Activated naive CD8-positive, alpha-beta T cell treated with anti-CD3 and anti-CD28 coated beads, Interleukin-2, amount 50 U/mL, for 24 hours (primary cell): ENCODE results near the gene ETS2.
A peak's percentile ranks its signal among the peaks of the same experiment; 100 is the strongest.

ENCODE experiments used
- ATAC-seq: fragments of 150-1000 bp; cut with Tn5 transposase; one replicate; pipeline ENCODE4 v1.10.0; 2021
- DNase-seq: peaks from one replicate; pipeline ENCODE4 v3.0.0; 2021
- H3K27ac Mint-ChIP-seq: one replicate; pipeline ENCODE4 v1.8.0; 2021; ENCODE audit warnings: mild to moderate bottlenecking, mixed read lengths
- H3K27me3 Mint-ChIP-seq: one replicate; pipeline ENCODE4 v1.8.0; 2021; ENCODE audit warnings: mixed read lengths
- H3K36me3 Mint-ChIP-seq: one replicate; pipeline ENCODE4 v1.8.0; 2021; ENCODE audit warnings: low read depth, mixed read lengths
- H3K4me1 Mint-ChIP-seq: one replicate; pipeline ENCODE4 v1.8.0; 2021; ENCODE audit warnings: mixed read lengths
- H3K4me3 Mint-ChIP-seq: one replicate; pipeline ENCODE4 v1.8.0; 2021; ENCODE audit warnings: mild to moderate bottlenecking, moderate library complexity, mixed read lengths
- H3K9me3 Mint-ChIP-seq: one replicate; pipeline ENCODE4 v1.8.0; 2021; ENCODE audit warnings: mixed read lengths

The ETS2 gene

GRCh38 chr21:38789275-38789674 lies 16.5 kb upstream of the ETS2 start:
- Mint-ChIP-seq H3K4me1 (peaks cover 10% of the 10 kb centered on the region), H3K4me3 (no peak overlapping the region), H3K36me3 (no peaks in the 10 kb centered on the region), H3K27me3 (peaks cover 2% of the 10 kb centered on the region), H3K9me3 (no peaks in the 10 kb centered on the region), H3K27ac (no peak overlapping the region)
- ATAC-seq (no peak), DNase-seq (no peak)

DNA sequence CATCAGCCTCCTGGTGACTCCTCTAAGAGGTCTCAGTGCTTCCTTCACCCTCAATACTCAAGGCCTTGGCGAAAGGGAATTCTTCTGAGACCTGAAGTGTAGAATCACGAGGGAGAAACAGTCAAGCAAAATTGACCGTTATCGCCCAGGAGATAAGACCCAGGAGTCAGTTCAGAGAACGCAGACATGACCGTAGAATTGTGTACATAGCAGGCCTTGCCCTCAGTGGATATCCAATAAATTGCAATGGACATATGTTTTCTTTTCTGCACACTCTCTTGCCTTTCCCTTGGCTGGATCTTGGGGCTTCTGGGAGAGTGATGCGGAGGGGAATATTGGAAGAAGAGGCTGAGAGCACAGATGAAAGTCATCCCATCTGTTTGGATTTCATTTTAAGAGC lies 15.7 kb upstream of the ETS2 start:
- DNase-seq (no peak), ATAC-seq (no peak)
- no peaks in the 10 kb centered on the region for H3K9me3 Mint-ChIP-seq
- no peaks in the 10 kb centered on the region for H3K36me3 Mint-ChIP-seq
- peaks cover 10% of the 10 kb centered on the region for H3K4me1 Mint-ChIP-seq
- H3K4me3 Mint-ChIP-seq, result no peak overlapping the region
- H3K27me3 Mint-ChIP-seq, result peaks cover 4% of the 10 kb centered on the region
- no peak overlapping the region for H3K27ac Mint-ChIP-seq

GRCh38 chr21:38790961-38791360 lies 14.8 kb upstream of the ETS2 start:
- H3K4me1 Mint-ChIP-seq, result peaks cover 10% of the 10 kb centered on the region
- no peaks in the 10 kb centered on the region for H3K9me3 Mint-ChIP-seq
- H3K27me3 Mint-ChIP-seq, result peaks cover 4% of the 10 kb centered on the region
- no peaks in the 10 kb centered on the region for H3K36me3 Mint-ChIP-seq
- no peak overlapping the region for H3K27ac Mint-ChIP-seq
- H3K4me3 Mint-ChIP-seq, result no peak overlapping the region
- ATAC-seq (no peak), DNase-seq (no peak)

DNA sequence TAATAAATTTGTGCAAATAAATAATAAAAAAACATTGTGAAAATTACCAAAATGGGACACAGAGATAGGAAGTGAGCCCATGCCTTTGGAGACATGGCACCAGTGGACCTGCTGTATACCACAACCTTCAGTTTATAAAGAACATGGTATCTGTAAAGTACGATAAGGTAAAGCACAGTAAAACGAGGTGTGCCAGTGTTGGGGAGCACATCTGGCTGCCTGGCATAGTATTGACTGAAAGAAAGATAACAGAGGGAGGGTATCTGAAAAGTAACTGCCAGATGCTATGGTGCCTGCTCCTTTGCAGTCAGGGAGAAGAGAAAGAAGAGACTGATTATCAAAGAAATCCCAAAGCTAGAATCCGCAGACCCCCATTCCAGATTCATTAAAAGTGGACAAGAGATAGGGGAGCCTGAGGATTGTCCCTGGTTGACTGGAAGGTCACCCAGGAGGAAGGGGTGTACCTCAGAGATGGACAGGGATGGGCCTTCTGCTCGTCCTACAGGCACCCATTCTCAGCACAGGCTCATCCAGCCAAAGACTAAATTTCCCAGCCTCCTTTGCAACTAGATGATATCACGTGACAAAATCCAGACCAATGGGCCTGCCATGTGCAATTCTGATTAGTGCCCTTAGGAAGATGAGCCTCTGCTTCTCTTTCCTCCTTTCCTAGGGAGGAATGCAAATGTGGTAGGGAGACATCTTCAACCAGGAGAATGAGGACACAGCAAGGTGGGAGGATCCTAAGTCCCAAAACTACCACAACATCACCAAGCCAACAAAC lies 12.9 kb upstream of the ETS2 start:
- H3K4me3 Mint-ChIP-seq, result no peak overlapping the region
- H3K27ac Mint-ChIP-seq, result no peak overlapping the region
- H3K4me1 Mint-ChIP-seq, result peaks cover 4% of the 10 kb centered on the region
- ATAC-seq (no peak), DNase-seq (no peak)
- peaks cover 3% of the 10 kb centered on the region for H3K27me3 Mint-ChIP-seq
- H3K9me3 Mint-ChIP-seq, result no peaks in the 10 kb centered on the region
- H3K36me3 Mint-ChIP-seq, result no peaks in the 10 kb centered on the region

DNA sequence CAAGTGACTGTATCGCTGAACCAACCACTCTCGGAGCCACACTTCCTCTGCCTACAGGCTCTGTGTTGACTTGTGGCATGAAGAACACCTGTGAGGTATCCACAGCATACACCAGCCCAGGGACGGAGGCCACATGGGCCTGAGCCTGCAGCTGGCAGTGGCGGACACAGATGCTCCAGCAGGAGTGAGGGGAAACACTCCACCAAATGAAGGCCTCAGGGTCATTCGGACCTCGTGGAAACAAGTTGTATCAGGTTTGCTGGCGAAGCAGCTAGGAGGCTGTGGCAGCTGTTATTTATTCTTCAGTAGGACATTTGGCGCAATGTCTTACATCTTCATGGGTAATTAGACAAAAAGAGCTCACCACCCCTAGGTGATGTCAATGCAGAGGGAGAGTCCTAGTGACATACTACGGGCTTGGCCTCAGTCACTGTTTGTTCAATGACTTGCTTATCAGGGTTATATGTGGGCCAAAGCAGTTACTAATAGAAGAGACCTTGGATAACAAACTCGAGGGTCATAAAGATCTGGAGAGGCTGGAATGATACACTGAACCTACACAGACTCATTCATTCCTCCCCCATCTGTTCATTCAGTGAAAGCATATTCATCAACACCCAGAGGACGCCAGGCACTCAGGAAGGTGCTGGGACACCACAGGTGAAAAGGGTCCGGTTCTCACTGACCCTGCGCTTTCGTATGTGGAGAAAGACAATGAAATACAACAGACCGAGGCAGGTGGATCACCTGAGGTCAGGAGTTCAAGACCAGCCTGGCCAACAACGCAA lies 11.6 kb upstream of the ETS2 start:
- DNase-seq, result no peak
- Mint-ChIP-seq H3K4me1 (peaks cover 12% of the 10 kb centered on the region), H3K27ac (no peak overlapping the region), H3K27me3 (peaks cover 7% of the 10 kb centered on the region), H3K9me3 (no peaks in the 10 kb centered on the region), H3K4me3 (no peak overlapping the region), H3K36me3 (no peaks in the 10 kb centered on the region)
- ATAC-seq, result no peak

GRCh38 chr21:38794978-38795377 lies 10.8 kb upstream of the ETS2 start:
- ATAC-seq, result no peak
- Mint-ChIP-seq H3K9me3 (no peaks in the 10 kb centered on the region), H3K27me3 (peaks cover 9% of the 10 kb centered on the region), H3K27ac (no peak overlapping the region), H3K4me1 (peaks cover 12% of the 10 kb centered on the region), H3K36me3 (no peaks in the 10 kb centered on the region), H3K4me3 (no peak overlapping the region)
- DNase-seq, result no peak

DNA sequence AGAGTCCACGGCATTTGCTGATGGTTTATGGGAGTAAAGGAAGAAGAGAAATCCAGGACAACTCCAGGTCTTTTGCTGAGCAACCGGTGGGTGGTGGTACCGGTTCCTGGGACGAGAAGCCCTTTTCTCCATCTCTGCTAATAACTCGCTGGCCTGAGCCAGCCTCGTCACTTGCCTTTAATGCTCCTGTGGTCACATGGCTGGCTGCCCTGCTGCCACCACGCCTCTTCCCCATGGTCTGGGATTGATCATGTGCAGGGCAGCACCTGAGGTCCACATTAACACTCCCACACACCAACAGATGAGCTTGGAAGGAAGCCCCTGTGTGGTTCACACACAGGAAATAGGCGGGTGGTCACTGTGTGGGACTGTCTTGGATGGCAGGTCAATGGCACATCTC lies 10.3 kb upstream of the ETS2 start:
- no peak overlapping the region for H3K4me3 Mint-ChIP-seq
- H3K27ac Mint-ChIP-seq, result no peak overlapping the region
- ATAC-seq (no peak), DNase-seq (no peak)
- peaks cover 9% of the 10 kb centered on the region for H3K27me3 Mint-ChIP-seq
- H3K36me3 Mint-ChIP-seq, result no peaks in the 10 kb centered on the region
- no peaks in the 10 kb centered on the region for H3K9me3 Mint-ChIP-seq
- H3K4me1 Mint-ChIP-seq, result peaks cover 12% of the 10 kb centered on the region

DNA sequence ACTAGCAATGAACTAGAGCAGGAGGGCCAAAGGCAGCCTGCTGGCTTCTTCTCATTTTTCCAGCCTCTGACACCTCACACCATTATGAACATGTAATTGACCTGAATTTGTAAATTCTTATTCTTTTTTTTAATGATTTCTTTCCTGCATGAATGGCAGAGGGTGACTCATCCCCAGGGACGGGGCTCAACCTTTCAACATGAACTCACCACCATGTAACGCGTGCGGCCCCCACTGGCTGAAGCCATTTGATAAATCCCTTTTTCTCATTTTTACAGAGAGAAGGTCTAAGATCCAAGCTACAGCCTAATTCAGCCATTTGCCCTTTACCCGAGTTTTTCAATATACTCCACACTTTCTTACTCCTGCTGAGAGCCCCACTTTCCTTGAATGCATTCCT lies 9.3 kb upstream of the ETS2 start:
- no peak for ATAC-seq
- Mint-ChIP-seq H3K27me3 (peaks cover 9% of the 10 kb centered on the region), H3K4me1 (peaks cover 9% of the 10 kb centered on the region), H3K9me3 (no peaks in the 10 kb centered on the region), H3K36me3 (no peaks in the 10 kb centered on the region), H3K4me3 (no peak overlapping the region), H3K27ac (no peak overlapping the region)
- DNase-seq, result no peak

DNA sequence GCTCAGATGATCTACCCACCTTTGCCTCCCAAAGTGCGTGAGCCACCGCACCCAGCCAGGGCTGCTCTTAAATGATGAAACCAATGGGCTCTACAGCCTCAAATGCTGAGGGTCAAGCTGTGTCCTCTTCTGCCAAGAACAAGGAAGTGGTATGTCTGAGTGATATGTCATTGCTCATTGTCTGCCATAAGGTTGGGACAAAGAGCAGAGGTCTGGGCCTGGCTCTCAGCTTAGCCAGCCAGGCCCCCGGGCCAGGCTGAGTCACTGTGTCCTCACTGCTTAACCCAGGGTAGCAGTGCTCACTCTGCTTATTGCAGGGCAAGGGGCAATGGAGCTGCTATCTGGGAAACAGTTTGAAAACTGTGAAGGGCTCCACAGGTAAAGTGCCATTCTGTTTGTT lies 8.3 kb upstream of the ETS2 start:
- Mint-ChIP-seq H3K9me3 (no peaks in the 10 kb centered on the region), H3K27ac (no peak overlapping the region), H3K4me1 (peaks cover 9% of the 10 kb centered on the region), H3K36me3 (no peaks in the 10 kb centered on the region), H3K4me3 (no peak overlapping the region), H3K27me3 (peaks cover 9% of the 10 kb centered on the region)
- ATAC-seq (no peak), DNase-seq (no peak)

DNA sequence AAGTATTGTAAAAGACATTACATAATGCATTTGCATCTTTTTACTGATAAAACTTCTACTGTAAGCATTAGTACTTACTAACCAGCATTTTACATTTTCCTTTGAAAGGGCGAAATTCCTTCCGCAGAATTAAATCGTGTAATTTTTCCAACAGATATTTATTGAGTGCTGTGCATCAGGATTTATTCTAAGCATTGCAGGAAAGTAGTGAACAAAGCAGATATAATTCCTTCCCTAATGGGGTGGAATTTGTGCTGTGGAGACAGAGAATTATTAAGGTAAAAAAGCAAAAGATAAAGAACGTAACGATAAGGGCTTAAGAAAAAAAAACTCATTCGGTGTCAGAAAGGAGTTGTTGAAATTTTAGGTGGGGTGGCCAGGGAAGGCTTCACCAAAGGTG lies 7.6 kb upstream of the ETS2 start:
- peaks cover 9% of the 10 kb centered on the region for H3K4me1 Mint-ChIP-seq
- H3K4me3 Mint-ChIP-seq, result no peak overlapping the region
- H3K9me3 Mint-ChIP-seq, result no peaks in the 10 kb centered on the region
- H3K27me3 Mint-ChIP-seq, result peaks cover 9% of the 10 kb centered on the region
- no peak overlapping the region for H3K27ac Mint-ChIP-seq
- H3K36me3 Mint-ChIP-seq, result no peaks in the 10 kb centered on the region
- DNase-seq (no peak), ATAC-seq (no peak)

DNA sequence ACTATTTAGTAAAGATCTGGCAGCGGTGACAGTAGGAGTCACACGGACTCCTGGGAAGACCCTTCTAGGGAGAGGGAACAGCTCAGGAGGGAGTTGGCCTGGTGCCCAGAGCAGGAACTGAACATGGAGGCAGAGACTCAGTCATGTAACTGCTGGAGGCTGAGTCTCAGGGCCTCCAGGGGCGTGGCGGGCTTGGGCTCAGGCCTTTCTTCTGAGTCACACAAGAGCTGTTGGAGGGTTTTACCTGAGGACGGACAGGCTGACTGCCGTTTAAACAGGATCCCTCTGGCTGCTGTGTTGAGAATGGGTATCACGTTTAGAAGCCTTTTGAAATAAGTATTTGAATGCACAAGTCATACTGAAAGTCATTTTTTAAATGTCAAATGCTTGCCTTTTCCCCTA lies 7.2 kb upstream of the ETS2 start:
- no peaks in the 10 kb centered on the region for H3K9me3 Mint-ChIP-seq
- peaks cover 9% of the 10 kb centered on the region for H3K4me1 Mint-ChIP-seq
- ATAC-seq (peak; percentile 68), DNase-seq (no peak)
- H3K4me3 Mint-ChIP-seq, result no peak overlapping the region
- H3K36me3 Mint-ChIP-seq, result no peaks in the 10 kb centered on the region
- H3K27ac Mint-ChIP-seq, result no peak overlapping the region
- peaks cover 9% of the 10 kb centered on the region for H3K27me3 Mint-ChIP-seq

DNA sequence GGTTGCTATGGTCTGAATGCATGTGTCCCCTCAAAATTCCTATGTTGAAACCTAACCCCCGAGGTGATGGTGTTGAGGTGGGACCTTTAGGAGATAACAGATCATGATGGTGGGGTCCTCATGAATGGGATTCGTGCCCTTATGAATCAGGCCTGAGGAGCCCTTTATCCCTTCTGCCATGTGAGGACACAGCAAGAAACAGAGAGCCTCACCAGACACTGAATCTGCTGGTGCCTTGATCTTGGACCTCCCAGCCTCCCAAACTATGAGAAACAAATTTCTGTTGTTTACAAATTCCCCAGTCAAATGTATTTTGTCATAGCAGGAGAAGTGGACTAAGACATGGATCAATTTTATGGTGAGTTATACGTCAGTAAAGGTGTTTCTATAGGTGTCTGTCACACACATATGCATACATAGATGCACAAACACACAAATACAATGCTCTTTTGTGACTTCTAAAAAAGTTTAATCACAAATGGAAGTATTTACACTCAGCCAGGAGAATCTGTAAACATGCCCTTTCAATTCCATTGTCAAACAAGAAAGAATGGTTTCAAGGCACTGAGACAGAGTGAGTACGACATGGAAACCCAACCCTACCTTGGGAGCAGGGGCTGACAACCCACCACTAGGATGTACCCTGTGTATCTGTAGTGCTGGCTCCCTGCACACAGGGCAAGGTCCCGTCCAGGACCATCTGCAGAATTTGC lies 5.5 kb upstream of the ETS2 start:
- ATAC-seq (no peak), DNase-seq (no peak)
- Mint-ChIP-seq H3K4me1 (peaks cover 21% of the 10 kb centered on the region), H3K36me3 (no peaks in the 10 kb centered on the region), H3K27ac (no peak overlapping the region), H3K9me3 (no peaks in the 10 kb centered on the region), H3K27me3 (peaks cover 7% of the 10 kb centered on the region), H3K4me3 (no peak overlapping the region)

DNA sequence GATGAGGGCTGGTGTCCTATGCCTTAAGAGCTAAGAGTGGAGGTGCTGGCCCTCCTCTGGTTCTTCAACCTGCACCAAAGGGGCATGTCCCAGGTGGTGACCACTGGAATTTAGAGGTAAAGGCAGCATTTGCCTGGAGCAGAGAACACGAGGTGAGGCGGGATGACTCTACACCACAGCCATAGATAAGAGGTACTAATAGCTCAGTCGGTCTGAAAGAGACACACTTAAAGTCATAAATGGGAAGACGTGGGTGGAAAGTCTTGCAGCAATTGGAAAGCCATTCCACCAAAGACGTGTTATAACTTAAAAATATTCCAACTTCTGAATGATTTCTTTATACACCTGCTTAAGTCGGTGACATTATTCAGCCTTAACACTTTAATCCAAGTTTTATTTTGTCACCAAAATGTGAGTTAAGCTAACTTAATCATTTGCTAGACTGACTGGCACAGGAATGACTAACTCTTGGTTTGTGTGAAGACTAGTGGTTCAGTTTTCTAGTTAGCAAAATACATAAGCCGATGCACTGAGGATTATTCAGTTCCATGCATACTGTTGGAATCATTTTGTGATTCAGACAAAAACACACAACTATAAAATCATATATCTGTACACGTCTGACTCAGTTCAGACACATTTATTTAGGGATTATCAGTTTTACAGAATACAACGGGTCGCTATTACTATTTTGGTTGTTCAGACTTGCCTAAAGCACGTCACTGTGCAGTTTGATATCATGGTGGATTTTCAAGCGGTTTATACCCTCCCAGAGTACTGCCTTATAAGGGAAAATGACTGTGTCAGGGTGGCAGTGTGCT lies 4.6 kb upstream of the ETS2 start:
- Mint-ChIP-seq H3K4me1 (peaks cover 21% of the 10 kb centered on the region), H3K27me3 (peaks cover 7% of the 10 kb centered on the region), H3K9me3 (no peaks in the 10 kb centered on the region), H3K36me3 (no peaks in the 10 kb centered on the region), H3K4me3 (no peak overlapping the region), H3K27ac (no peak overlapping the region)
- DNase-seq, result no peak
- no peak for ATAC-seq
